ENCODE results near the gene ZSCAN29.

Gene ZSCAN29

GRCh38 chr15:43378601-43379000 lies 7.8 kb upstream of the ZSCAN29 start:
- H3K36me3 Mint-ChIP-seq = peaks cover 50% of the 10 kb centered on the region
- no peak for ATAC-seq

DNA sequence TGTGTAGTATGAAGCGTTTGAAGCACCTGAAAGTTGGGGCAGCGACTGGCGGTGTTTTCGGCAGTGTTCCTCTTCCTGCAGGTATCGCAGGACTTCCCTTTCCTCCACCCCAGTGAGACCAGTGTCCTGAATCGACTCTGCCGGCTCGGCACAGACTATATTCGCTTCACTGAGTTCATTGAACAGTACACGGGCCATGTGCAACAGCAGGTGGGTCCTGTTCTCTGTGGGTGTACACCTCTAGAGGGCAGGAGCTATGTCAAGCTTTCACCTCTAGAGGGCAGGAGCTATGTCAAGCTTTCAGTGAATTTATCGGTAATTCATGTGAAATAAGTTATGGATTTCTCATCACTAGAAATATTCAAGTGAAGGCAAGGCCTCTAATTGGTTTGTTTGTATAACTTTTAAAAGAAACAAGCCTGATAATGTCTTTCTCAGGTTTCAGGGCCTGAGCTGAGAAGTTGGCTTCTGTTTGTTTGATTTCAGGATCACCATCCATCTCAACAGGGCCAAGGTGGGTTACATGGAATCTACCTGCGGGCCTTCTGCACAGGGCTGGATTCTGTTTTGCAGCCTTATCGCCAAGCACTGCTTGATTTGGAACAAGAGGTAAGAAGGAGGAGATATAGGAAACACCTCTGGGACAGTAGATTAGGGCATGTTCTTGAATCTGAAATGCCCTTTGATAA lies 5.3 kb upstream of the ZSCAN29 start:
- H3K9me3 Mint-ChIP-seq = no peaks in the 10 kb centered on the region
- peaks cover 32% of the 10 kb centered on the region for H3K36me3 Mint-ChIP-seq
- ATAC-seq = peak; percentile 82
- no peak overlapping the region for H3K27ac Mint-ChIP-seq
- H3K27me3 Mint-ChIP-seq = no peaks in the 10 kb centered on the region
- no peak overlapping the region for H3K4me3 Mint-ChIP-seq
- H3K4me1 Mint-ChIP-seq = peaks cover 25% of the 10 kb centered on the region

More at GRCh38 chr15:43378601-43379000, 7.8 kb upstream of the ZSCAN29 start:
- H3K27me3 Mint-ChIP-seq = no peaks in the 10 kb centered on the region
- no peak overlapping the region for H3K4me3 Mint-ChIP-seq
- no peak overlapping the region for H3K27ac Mint-ChIP-seq
- peaks cover 8% of the 10 kb centered on the region for H3K4me1 Mint-ChIP-seq
- H3K9me3 Mint-ChIP-seq = no peaks in the 10 kb centered on the region

- Mint-ChIP-seq H3K27me3 (no peaks in the 10 kb centered on the region), H3K9me3 (peaks cover 12% of the 10 kb centered on the region), H3K27ac (peak overlapping the region; percentile 93), H3K36me3 (peaks cover 38% of the 10 kb centered on the region), H3K4me1 (peaks cover 58% of the 10 kb centered on the region), H3K4me3 (peak overlapping the region; percentile 97)
- no peak for ATAC-seq
Observed at GRCh38 chr15:43370310-43370974, 401 bp downstream of the ZSCAN29 start.

DNA sequence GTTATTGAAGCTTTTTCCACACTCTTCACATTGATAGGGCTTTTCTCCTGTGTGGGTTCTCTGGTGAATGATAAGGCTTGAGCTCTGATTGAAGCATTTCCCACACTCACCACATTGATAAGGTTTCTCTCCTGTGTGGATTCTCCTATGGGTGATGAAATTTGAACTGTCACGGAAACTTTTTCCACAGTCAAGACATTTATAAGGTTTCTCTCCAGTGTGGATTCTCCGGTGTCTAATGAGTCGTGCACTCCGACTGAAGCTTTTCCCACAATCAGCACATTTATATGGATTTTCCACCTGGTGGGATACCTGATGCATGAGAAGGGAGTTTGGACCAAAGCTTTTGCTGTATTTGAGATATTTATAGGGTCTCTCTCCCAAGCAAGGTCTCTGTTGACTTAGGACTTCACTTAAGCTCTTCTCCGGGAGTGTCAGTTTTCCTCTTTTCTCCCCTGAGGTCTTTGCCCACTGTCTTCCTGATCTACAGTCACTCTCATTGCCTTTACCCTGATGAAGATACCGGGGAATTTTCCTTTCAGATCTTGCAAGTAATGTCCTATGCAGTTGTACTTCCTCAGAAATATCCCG lies 9.4 kb downstream of the ZSCAN29 start:
- Mint-ChIP-seq H3K27me3 (no peaks in the 10 kb centered on the region), H3K4me3 (no peak overlapping the region), H3K36me3 (peaks cover 91% of the 10 kb centered on the region), H3K4me1 (peaks cover 19% of the 10 kb centered on the region), H3K9me3 (peaks cover 22% of the 10 kb centered on the region), H3K27ac (no peak overlapping the region)
- no peak for ATAC-seq

GRCh38 chr15:43360821-43361220 lies 10.0 kb downstream of the ZSCAN29 start:
- Mint-ChIP-seq H3K27ac (no peak overlapping the region), H3K27me3 (no peaks in the 10 kb centered on the region), H3K4me1 (peaks cover 15% of the 10 kb centered on the region), H3K36me3 (peaks cover 91% of the 10 kb centered on the region), H3K9me3 (peaks cover 18% of the 10 kb centered on the region), H3K4me3 (no peak overlapping the region)
- no peak for ATAC-seq

GRCh38 chr15:43352693-43353382 lies 18.0 kb downstream of the ZSCAN29 start:
- Mint-ChIP-seq H3K4me1 (no peaks in the 10 kb centered on the region), H3K36me3 (peaks cover 48% of the 10 kb centered on the region), H3K9me3 (no peaks in the 10 kb centered on the region), H3K27ac (no peak overlapping the region), H3K4me3 (no peak overlapping the region), H3K27me3 (no peaks in the 10 kb centered on the region)
- ATAC-seq = no peak

GRCh38 chr15:43347114-43347513 lies 23.7 kb downstream of the ZSCAN29 start:
- H3K4me1 Mint-ChIP-seq = no peaks in the 10 kb centered on the region
- H3K9me3 Mint-ChIP-seq = no peaks in the 10 kb centered on the region
- peaks cover 36% of the 10 kb centered on the region for H3K36me3 Mint-ChIP-seq
- H3K27ac Mint-ChIP-seq = no peak overlapping the region
- H3K4me3 Mint-ChIP-seq = no peak overlapping the region
- no peak for ATAC-seq
- H3K27me3 Mint-ChIP-seq = no peaks in the 10 kb centered on the region

DNA sequence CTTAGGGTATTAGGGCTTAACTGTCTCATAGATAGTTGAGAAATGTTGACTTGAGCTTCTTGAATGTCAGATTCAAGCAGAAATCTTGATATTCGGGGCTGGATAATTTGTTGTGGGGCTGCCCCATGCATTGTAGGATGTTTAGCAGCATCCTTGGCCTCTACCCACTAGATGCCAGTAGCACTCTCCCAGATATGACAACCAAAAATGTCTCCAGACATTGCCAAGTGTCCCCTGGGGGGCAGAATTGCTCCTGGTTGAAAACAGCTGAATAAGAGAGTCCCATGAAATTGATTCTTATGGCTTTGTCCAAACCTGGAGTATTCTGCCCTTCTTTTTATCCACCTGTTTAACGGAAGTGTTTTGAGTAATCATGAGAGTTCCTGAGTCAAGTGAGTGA lies 24.5 kb downstream of the ZSCAN29 start:
- no peak overlapping the region for H3K27ac Mint-ChIP-seq
- H3K4me3 Mint-ChIP-seq = no peak overlapping the region
- no peak for ATAC-seq
- peaks cover 32% of the 10 kb centered on the region for H3K36me3 Mint-ChIP-seq
- H3K27me3 Mint-ChIP-seq = no peaks in the 10 kb centered on the region
- H3K9me3 Mint-ChIP-seq = no peaks in the 10 kb centered on the region
- H3K4me1 Mint-ChIP-seq = no peaks in the 10 kb centered on the region

DNA sequence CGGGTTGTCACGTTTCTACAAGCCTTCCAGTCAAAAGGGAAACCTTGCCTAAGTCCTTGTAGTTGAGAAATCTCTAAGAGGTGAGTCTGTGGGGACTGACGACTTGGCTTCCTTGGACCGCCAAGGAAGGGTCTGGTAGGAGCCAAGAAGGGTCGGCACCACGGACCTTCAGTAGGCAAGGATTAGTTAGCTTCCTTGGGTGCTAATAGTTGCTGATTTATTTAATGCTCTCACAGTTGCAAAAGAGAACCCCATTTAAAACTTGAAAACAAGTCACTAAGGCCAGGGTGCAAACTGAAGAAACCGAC lies 40.1 kb downstream of the ZSCAN29 start:
- Mint-ChIP-seq H3K36me3 (peaks cover 25% of the 10 kb centered on the region), H3K9me3 (no peaks in the 10 kb centered on the region), H3K27ac (peak overlapping the region; percentile 96), H3K27me3 (no peaks in the 10 kb centered on the region), H3K4me3 (peak overlapping the region; percentile 94), H3K4me1 (peaks cover 31% of the 10 kb centered on the region)
- peak; percentile 42 for ATAC-seq

DNA sequence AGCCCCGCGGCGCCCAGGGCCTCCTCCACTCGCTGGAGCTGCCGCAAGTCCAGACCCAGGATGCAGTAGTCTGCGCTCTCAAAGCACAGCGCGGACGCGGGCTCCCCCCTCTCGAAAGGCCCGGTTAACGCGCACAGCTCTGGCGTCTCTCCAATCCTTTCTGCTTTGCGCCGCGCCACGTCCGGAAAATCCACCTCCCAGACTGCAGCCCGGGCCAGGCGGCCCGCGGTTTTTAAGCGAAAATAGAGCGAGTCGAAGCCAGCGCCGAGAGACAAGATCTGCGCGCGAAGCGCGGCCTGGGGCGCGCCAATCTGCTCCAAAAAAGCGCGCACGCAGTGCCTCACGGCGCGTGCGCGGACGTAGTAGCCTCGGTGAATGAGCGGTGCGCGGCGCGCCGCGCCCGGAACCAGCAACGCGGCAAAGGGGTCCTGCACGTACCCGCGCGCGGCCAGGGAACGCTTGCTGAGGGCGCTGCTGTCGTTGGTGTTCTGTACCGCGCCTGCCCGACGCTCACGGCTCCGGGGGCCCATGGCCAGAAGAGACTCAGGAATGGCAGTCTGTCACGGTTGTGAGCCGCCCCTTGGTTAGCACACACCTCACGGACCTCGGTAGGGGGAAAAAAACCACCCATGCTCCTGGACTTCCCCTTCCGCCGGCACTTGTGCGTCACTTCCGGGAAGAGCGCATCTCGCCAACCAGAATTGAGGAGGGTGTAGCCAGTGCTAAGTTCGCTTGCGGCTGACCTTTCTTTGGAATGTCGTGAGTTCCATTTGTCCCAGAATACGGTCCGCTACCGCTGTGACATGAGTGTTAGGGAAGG lies 40.7 kb downstream of the ZSCAN29 start, which contains the start of gene LCMT2:
LCMT2 (minus strand) TSS at position 614 of the 820 bp plus-strand sequence; CDS start at position 530, 84 bp downstream.
- H3K27me3 Mint-ChIP-seq = no peaks in the 10 kb centered on the region
- ATAC-seq = peak; percentile 98
- peaks cover 37% of the 10 kb centered on the region for H3K4me1 Mint-ChIP-seq
- peak within 1 kb of the TSS; percentile 94 for H3K4me3 Mint-ChIP-seq
- H3K27ac Mint-ChIP-seq = peak within 1 kb of the TSS; percentile 96
- peaks cover 20% of the 10 kb centered on the region for H3K36me3 Mint-ChIP-seq
- H3K9me3 Mint-ChIP-seq = no peaks in the 10 kb centered on the region

GRCh38 chr15:43329217-43329959 lies 41.5 kb downstream of the ZSCAN29 start:
- no peaks in the 10 kb centered on the region for H3K27me3 Mint-ChIP-seq
- peaks cover 14% of the 10 kb centered on the region for H3K36me3 Mint-ChIP-seq
- ATAC-seq = no peak
- no peaks in the 10 kb centered on the region for H3K9me3 Mint-ChIP-seq
- H3K27ac Mint-ChIP-seq = peak overlapping the region; percentile 96
- H3K4me1 Mint-ChIP-seq = peaks cover 41% of the 10 kb centered on the region
- H3K4me3 Mint-ChIP-seq = peak overlapping the region; percentile 94

DNA sequence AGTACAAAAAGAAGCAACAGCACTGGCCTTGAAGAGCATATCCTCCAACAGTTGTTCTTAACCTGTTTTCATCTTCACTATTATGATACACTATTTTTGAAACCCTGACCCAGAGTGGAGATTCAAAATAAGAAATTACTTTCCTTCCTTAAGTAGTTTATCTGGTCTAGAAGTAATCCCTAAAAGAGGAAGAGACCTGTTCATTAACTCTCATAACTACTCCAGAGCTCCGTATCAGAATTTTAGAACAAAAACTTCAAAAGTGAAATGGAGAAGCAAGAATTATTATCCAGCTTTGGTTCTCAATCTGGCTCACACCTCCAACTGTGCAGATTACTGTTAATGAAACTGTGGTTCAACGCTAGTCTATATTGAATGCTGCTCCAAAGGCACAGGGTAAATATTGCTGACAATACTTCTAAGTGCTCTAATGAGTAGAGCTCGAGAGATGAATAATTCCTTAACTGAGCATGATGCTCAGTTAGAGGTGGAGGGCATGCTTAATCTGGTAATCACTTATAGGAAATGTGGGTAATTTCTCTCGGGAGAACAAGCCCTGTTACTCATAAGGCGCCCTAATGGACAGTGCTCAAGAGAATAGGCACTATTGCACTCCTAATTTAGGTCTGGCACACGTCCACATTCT lies 45.7 kb downstream of the ZSCAN29 start:
- no peak for ATAC-seq
- H3K4me1 Mint-ChIP-seq = peaks cover 26% of the 10 kb centered on the region
- no peaks in the 10 kb centered on the region for H3K36me3 Mint-ChIP-seq
- H3K27me3 Mint-ChIP-seq = no peaks in the 10 kb centered on the region
- H3K4me3 Mint-ChIP-seq = no peak overlapping the region
- H3K9me3 Mint-ChIP-seq = no peaks in the 10 kb centered on the region
- H3K27ac Mint-ChIP-seq = no peak overlapping the region

GRCh38 chr15:43318990-43319771 lies 51.7 kb downstream of the ZSCAN29 start:
- no peaks in the 10 kb centered on the region for H3K9me3 Mint-ChIP-seq
- H3K27me3 Mint-ChIP-seq = peaks cover 10% of the 10 kb centered on the region
- no peak for ATAC-seq
- H3K4me3 Mint-ChIP-seq = no peak overlapping the region
- no peak overlapping the region for H3K27ac Mint-ChIP-seq
- no peaks in the 10 kb centered on the region for H3K36me3 Mint-ChIP-seq
- H3K4me1 Mint-ChIP-seq = no peaks in the 10 kb centered on the region
